Adipocyte (in vitro differentiated cells): ENCODE measurements around the gene TAF11.
"Not testable (repeated sequence)": the region's sequence is repeated elsewhere in the genome, so short reads cannot be mapped to it uniquely, and the experiment has no call there.

ENCODE experiments used
- DNase-seq: peaks from one replicate; pipeline ENCODE4 v3.0.0-alpha.2; 2015; ENCODE audit warnings: low read depth
- H3K27me3 ChIP-seq: replicated peaks from 2 replicates; pipeline ENCODE4 v1.7.0; 2013; ENCODE audit warnings: mild to moderate bottlenecking, low read length, moderate library complexity; ENCODE audit not compliant: control insufficient read depth, insufficient read depth
- H3K36me3 ChIP-seq: 2 replicates; pipeline ENCODE4 v1.7.0; 2013; ENCODE audit warnings: low read length, mild to moderate bottlenecking, moderate library complexity; ENCODE audit not compliant: control insufficient read depth, insufficient read depth, severe bottlenecking
- H3K4me1 ChIP-seq: 2 replicates; pipeline ENCODE4 v1.7.0; 2013; ENCODE audit warnings: mild to moderate bottlenecking, low read length, moderate library complexity; ENCODE audit not compliant: control insufficient read depth, insufficient read depth
- H3K4me3 ChIP-seq: 2 replicates; pipeline ENCODE4 v1.7.0; 2013; ENCODE audit warnings: mild to moderate bottlenecking, low read length, moderate library complexity
- H3K9ac ChIP-seq: 2 replicates; pipeline ENCODE4 v1.7.0; 2013; ENCODE audit warnings: mild to moderate bottlenecking, low read length, moderate library complexity
- H3K9me3 ChIP-seq: 2 replicates; pipeline ENCODE4 v1.7.0; 2013; ENCODE audit warnings: mild to moderate bottlenecking, low read length, moderate library complexity; ENCODE audit not compliant: control insufficient read depth

Gene TAF11

DNA sequence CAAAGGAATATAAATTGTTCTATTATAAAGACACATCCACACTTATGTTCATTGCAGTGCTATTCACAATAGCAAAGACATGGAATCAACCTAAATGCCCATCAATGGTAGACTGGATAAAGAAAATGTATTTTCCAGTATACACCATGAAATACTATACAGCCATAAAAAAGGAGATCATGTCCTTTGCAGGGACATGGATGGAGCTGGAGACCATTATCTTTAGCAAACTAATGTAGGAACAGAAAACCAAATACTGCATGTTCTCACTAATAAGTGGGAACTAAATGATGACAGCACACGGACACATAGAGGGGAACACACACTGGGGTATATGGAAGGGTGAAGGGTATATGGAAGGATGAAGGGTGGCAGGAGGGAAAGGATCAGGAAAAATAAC lies 3.8 kb downstream of the TAF11 start:
- Histone ChIP-seq H3K4me1 (peaks cover 12% of the 10 kb centered on the region), H3K36me3 (peaks cover 26% of the 10 kb centered on the region)
- H3K9ac ChIP-seq, H3K4me3 ChIP-seq, H3K27me3 ChIP-seq, DNase-seq, H3K9me3 ChIP-seq: not testable (repeated sequence)

GRCh38 chr6:34877869-34878485 lies 9.9 kb downstream of the TAF11 start:
- Histone ChIP-seq H3K9me3 (no peaks in the 10 kb centered on the region), H3K36me3 (peaks cover 80% of the 10 kb centered on the region), H3K4me1 (no peaks in the 10 kb centered on the region), H3K4me3 (no peak overlapping the region), H3K27me3 (no peaks in the 10 kb centered on the region), H3K9ac (no peak overlapping the region)
- DNase-seq: no peak

DNA sequence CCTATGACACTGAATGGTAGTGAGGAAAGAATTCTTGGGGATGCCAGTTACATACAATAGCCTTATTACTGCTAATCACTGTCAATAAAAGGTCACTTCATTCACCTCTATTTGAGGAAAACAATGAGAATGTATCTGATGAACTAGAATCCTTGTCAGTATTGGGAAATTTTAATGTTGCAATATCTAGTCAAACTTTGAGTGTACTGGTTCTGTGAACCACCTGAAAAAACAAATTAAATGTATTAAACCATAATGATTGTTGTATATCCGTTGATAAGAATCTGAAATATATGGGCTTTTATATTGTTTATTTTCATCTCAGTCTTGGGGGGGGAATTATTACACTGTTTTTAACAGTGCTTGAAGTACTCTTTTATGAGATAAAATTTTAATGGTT lies 10.6 kb downstream of the TAF11 start:
- Histone ChIP-seq H3K9me3 (no peaks in the 10 kb centered on the region), H3K9ac (no peak overlapping the region), H3K36me3 (peaks cover 87% of the 10 kb centered on the region), H3K27me3 (no peaks in the 10 kb centered on the region), H3K4me3 (no peak overlapping the region), H3K4me1 (no peaks in the 10 kb centered on the region)
- DNase-seq: no peak

GRCh38 chr6:34876472-34876871 lies 11.4 kb downstream of the TAF11 start:
- peaks cover 94% of the 10 kb centered on the region for H3K36me3 ChIP-seq

GRCh38 chr6:34875292-34876213 lies 12.3 kb downstream of the TAF11 start:
- H3K36me3 ChIP-seq: peaks cover 94% of the 10 kb centered on the region

More at GRCh38 chr6:34876472-34876871, 11.4 kb downstream of the TAF11 start:
- no peaks in the 10 kb centered on the region for H3K27me3 ChIP-seq
- no peak overlapping the region for H3K9ac ChIP-seq
- DNase-seq: no peak
- H3K9me3 ChIP-seq: no peaks in the 10 kb centered on the region
- no peaks in the 10 kb centered on the region for H3K4me1 ChIP-seq
- no peak overlapping the region for H3K4me3 ChIP-seq

GRCh38 chr6:34872332-34872731 lies 15.5 kb downstream of the TAF11 start:
- H3K36me3 ChIP-seq: peaks cover 89% of the 10 kb centered on the region
- DNase-seq: no peak
- no peaks in the 10 kb centered on the region for H3K27me3 ChIP-seq
- H3K9ac ChIP-seq: no peak overlapping the region
- no peaks in the 10 kb centered on the region for H3K4me1 ChIP-seq
- no peak overlapping the region for H3K4me3 ChIP-seq
- no peaks in the 10 kb centered on the region for H3K9me3 ChIP-seq

More at GRCh38 chr6:34875292-34876213, 12.3 kb downstream of the TAF11 start:
- DNase-seq: no peak
- Histone ChIP-seq H3K9ac (no peak overlapping the region), H3K4me3 (no peak overlapping the region), H3K9me3 (no peaks in the 10 kb centered on the region), H3K4me1 (no peaks in the 10 kb centered on the region), H3K27me3 (no peaks in the 10 kb centered on the region)

DNA sequence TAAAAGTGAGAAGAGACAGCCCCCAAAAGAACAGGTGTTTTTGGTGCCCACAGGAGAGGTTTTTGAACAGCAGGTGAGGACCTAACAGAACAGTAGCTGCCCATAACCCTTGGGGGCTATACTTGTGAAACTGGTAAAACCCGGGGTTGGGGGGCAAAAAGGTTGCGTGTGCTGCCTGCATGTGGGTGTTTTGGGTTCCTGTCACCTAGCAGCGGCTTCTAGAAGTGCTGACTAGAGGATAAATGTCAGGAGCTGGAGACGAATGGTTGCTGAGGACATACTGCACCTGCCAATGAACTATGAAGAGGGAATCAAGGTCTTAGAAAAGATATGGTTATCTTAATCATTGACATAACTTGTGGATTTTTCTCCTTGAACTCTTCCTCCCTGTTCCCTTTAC lies 16.0 kb downstream of the TAF11 start:
- peaks cover 87% of the 10 kb centered on the region for H3K36me3 ChIP-seq
- H3K9me3 ChIP-seq: no peaks in the 10 kb centered on the region
- H3K4me3 ChIP-seq: no peak overlapping the region
- DNase-seq: no peak
- no peaks in the 10 kb centered on the region for H3K4me1 ChIP-seq
- no peak overlapping the region for H3K9ac ChIP-seq
- H3K27me3 ChIP-seq: no peaks in the 10 kb centered on the region

DNA sequence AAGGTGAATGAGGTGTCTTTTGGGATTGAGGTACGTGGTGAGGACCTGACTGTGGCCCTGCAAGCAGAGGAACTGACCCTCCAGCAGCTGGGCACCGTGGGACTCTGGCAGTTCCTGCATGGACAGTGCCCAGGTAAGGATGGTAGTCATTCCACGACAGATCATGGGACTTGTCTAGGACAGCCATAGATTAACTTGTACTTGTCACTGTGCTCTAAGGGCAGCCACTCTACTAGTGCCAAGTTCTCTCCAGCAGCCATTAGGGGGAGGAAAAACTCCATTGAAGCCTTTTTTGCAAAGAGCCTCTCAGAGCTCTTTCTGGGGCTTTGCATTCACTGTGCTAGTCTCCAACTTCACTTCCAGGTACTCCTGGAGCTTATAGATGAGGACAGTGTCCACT lies 20.4 kb downstream of the TAF11 start:
- Histone ChIP-seq H3K4me1 (peaks cover 4% of the 10 kb centered on the region), H3K36me3 (peaks cover 70% of the 10 kb centered on the region), H3K4me3 (no peak overlapping the region), H3K27me3 (no peaks in the 10 kb centered on the region), H3K9me3 (no peaks in the 10 kb centered on the region), H3K9ac (no peak overlapping the region)
- DNase-seq: no peak

GRCh38 chr6:34866509-34866908 lies 21.3 kb downstream of the TAF11 start:
- H3K36me3 ChIP-seq: peaks cover 64% of the 10 kb centered on the region
- no peak for DNase-seq

GRCh38 chr6:34865107-34865506 lies 22.7 kb downstream of the TAF11 start:
- Histone ChIP-seq H3K9me3 (no peaks in the 10 kb centered on the region), H3K4me3 (no peak overlapping the region), H3K4me1 (peaks cover 4% of the 10 kb centered on the region), H3K36me3 (peaks cover 62% of the 10 kb centered on the region), H3K27me3 (no peaks in the 10 kb centered on the region), H3K9ac (no peak overlapping the region)
- no peak for DNase-seq

More at GRCh38 chr6:34866509-34866908, 21.3 kb downstream of the TAF11 start:
- Histone ChIP-seq H3K9me3 (no peaks in the 10 kb centered on the region), H3K9ac (no peak overlapping the region), H3K4me3 (no peak overlapping the region), H3K4me1 (peaks cover 4% of the 10 kb centered on the region), H3K27me3 (no peaks in the 10 kb centered on the region)

DNA sequence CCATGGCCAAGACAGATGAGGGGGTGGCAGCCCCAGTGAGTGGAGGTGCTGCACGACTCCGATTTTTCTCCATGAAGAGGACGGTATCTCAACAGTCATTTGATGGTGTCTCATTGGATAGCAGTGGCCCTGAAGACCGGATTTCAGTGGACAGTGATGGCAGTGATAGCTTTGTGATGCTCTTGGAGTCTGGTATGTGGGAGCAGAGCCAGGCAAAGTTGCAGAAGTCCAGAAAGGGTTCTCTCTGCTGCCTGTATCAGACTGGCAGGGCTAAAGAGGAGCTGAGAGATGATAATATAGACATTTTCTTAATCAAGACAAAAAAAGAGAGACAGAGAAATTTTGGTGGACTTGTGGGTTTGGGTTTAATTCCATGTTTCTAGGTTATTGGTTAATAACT lies 23.8 kb downstream of the TAF11 start:
- H3K36me3 ChIP-seq: peaks cover 63% of the 10 kb centered on the region
- peaks cover 4% of the 10 kb centered on the region for H3K4me1 ChIP-seq
- no peak overlapping the region for H3K9ac ChIP-seq
- H3K4me3 ChIP-seq: no peak overlapping the region
- no peak for DNase-seq
- H3K9me3 ChIP-seq: no peaks in the 10 kb centered on the region
- H3K27me3 ChIP-seq: no peaks in the 10 kb centered on the region
